ENCODE data around the gene SCTR.

- TF ChIP-seq, protein P1, sequence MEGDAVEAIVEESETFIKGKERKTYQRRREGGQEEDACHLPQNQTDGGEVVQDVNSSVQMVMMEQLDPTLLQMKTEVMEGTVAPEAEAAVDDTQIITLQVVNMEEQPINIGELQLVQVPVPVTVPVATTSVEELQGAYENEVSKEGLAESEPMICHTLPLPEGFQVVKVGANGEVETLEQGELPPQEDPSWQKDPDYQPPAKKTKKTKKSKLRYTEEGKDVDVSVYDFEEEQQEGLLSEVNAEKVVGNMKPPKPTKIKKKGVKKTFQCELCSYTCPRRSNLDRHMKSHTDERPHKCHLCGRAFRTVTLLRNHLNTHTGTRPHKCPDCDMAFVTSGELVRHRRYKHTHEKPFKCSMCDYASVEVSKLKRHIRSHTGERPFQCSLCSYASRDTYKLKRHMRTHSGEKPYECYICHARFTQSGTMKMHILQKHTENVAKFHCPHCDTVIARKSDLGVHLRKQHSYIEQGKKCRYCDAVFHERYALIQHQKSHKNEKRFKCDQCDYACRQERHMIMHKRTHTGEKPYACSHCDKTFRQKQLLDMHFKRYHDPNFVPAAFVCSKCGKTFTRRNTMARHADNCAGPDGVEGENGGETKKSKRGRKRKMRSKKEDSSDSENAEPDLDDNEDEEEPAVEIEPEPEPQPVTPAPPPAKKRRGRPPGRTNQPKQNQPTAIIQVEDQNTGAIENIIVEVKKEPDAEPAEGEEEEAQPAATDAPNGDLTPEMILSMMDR (conservative IDR thresholded peaks at IDR 0.05 in 1 of 2, IDR thresholded peaks at IDR 0.05 in 1 of 2; ENCODE audit: extremely low read depth in 1 of 2, insufficient read depth in 1 of 2, low read depth in 1 of 2, low read length in 2 of 2) = no peak
- no peak for TF ChIP-seq EZH2 (IDR thresholded peaks at IDR 0.05; ENCODE audit: borderline replicate concordance, low read length)
Measured at GRCh38 chr2:119446037-119446436, 78.2 kb downstream of the SCTR start.

Data from mammary epithelial cell (primary cell).